Thyroid gland (tissue), 4 donors: ENCODE results near the gene PRDX6. TPM values are rescaled to one million over a fixed set of nuclear protein-coding genes. Genes with fewer than 3 reads are reported as not detected.
"Not testable (repeated sequence)": the region's sequence is repeated elsewhere in the genome, so short reads cannot be mapped to it uniquely, and the experiment has no call there.

ENCODE experiments used
- DNase-seq, 2 donors: peaks; one replicate each; pipeline ENCODE4 v3.0.0-alpha.2; 2019
- H3K27ac ChIP-seq, 3 donors: fragments of 200-600 bp; sonication (generic); 1 replicate in 2 of 3; 2 replicates in 1 of 3; pipeline ENCODE4 v1.5.1; 2016 to 2019; ENCODE audit warnings: mild to moderate bottlenecking in 1 of 3, moderate library complexity in 1 of 3
- H3K27me3 ChIP-seq: fragments of 200-600 bp; sonication (generic); one replicate; pipeline ENCODE4 v1.5.1; 2019
- H3K36me3 ChIP-seq, 2 donors: fragments of 200-600 bp; sonication (generic); one replicate each; pipeline ENCODE4 v1.5.1; 2016 to 2019
- H3K4me1 ChIP-seq, 2 donors: fragments of 200-600 bp; sonication (generic); one replicate each; pipeline ENCODE4 v1.5.1; 2017 to 2019
- H3K4me3 ChIP-seq, 3 donors: fragments of 200-600 bp; sonication (generic); replicated peaks in 1 of 3; 1 replicate in 2 of 3; 2 replicates in 1 of 3; pipeline ENCODE4 v1.5.1; 2016; ENCODE audit warnings: mild to moderate bottlenecking in 1 of 3
- H3K9me3 ChIP-seq: fragments of 200-600 bp; sonication (generic); one replicate; pipeline ENCODE4 v1.5.1; 2017
- POLR2A ChIP-seq, 2 donors: fragments of 450-650 bp; IDR thresholded peaks; one replicate each; pipeline ENCODE4 v1.6.1; 2017; ENCODE audit warnings: antibody characterized with exemption in 2 of 2, mild to moderate bottlenecking in 2 of 2, moderate library complexity in 1 of 2
- WGBS, 2 donors: methylation state at CpG; one replicate each; pipeline ENCODE4 v1.1.5; 2017; 5-methylcytosine and 5-hydroxymethylcytosine counted together
- intact Hi-C: fragments of 100-400 bp; cut with DNase I; formaldehyde crosslinking; loops from one replicate; pipeline ENCODE4 v1.15.1; 2023
- total RNA-seq, 4 donors: library from RNA; depleted of rRNA; stranded (reverse); fragments of >200 nt; gene quantifications; one replicate each; pipeline ENCODE4 v1.2.3, GENCODE V29; 2016
- TF ChIP-seq, protein P1 (sequence below), 6 experiments: fragments of 200-600 bp in 3 of 6; fragments of 450-650 bp in 3 of 6; sonication (generic) in 3 of 6; IDR thresholded peaks; one replicate each; pipeline ENCODE4 v1.5.1; 2016 to 2019; ENCODE audit warnings: antibody characterized with exemption in 6 of 6, mild to moderate bottlenecking in 2 of 6, inconsistent platforms in 1 of 6, moderate library complexity in 1 of 6

The PRDX6 gene
- total RNA-seq, 4 donors from 2014 or later, result 161 to 301 (median 233) TPM

DNA sequence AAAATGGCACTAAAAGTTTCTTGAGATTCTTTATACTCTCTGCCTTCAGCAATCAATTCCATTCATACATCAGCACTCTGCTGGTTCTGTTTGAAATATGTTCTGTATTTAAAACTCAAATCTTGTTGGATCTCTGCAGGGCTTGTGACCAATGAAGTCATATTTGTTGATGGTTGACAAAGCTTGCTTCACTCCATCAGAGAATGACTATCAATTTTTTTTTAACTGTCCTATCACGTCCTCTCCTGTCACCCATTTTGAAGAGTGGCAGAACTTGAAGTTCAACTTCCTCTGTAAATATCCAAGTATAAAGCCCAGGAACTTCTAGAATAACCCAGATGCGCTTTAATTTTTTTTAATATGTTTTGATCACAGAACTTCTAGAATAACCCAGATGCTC lies 10.9 kb downstream of the PRDX6 start:
- peaks cover 53 to 56% of the 10 kb centered on the region in 2 donors for H3K36me3 ChIP-seq
- TF ChIP-seq, protein P1, sequence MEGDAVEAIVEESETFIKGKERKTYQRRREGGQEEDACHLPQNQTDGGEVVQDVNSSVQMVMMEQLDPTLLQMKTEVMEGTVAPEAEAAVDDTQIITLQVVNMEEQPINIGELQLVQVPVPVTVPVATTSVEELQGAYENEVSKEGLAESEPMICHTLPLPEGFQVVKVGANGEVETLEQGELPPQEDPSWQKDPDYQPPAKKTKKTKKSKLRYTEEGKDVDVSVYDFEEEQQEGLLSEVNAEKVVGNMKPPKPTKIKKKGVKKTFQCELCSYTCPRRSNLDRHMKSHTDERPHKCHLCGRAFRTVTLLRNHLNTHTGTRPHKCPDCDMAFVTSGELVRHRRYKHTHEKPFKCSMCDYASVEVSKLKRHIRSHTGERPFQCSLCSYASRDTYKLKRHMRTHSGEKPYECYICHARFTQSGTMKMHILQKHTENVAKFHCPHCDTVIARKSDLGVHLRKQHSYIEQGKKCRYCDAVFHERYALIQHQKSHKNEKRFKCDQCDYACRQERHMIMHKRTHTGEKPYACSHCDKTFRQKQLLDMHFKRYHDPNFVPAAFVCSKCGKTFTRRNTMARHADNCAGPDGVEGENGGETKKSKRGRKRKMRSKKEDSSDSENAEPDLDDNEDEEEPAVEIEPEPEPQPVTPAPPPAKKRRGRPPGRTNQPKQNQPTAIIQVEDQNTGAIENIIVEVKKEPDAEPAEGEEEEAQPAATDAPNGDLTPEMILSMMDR (IDR thresholded peaks at IDR 0.05), result no peak
- TF ChIP-seq POLR2A (IDR thresholded peaks at IDR 0.05), result no peak
- no peak for DNase-seq
- H3K4me1 ChIP-seq, result no peaks in the 10 kb centered on the region
- no peak overlapping the region for H3K4me3 ChIP-seq
- H3K27me3 ChIP-seq, result no peaks in the 10 kb centered on the region
- intact Hi-C loops, result no loop called here
- 93 to 96% methylated on average over 2 of the region's 2 CpGs for WGBS, 2 donors
- H3K27ac ChIP-seq, result no peak overlapping the region
- H3K9me3 ChIP-seq, result no peaks in the 10 kb centered on the region

DNA sequence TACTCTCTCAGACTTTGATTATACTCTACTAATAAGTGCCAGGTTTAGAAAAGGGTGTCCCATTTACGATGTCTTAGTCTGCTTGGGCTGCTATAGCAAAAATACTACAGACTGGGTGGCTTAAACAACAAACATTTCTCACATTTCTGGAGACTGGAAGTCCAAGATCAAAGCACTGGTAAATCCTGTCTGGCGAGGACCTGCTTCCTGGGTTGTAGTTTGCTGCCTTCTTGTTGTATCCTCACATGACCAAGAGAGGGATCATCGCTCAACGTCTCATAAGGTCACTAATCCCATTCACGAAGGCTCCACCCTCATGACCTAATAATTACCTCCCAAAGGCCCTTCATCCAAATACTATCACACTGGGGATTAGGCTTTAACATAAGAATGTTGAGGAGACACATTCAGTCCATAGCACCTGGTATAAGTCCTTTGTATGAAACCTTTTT lies 12.0 kb downstream of the PRDX6 start:
- no peaks in the 10 kb centered on the region for H3K4me1 ChIP-seq

DNA sequence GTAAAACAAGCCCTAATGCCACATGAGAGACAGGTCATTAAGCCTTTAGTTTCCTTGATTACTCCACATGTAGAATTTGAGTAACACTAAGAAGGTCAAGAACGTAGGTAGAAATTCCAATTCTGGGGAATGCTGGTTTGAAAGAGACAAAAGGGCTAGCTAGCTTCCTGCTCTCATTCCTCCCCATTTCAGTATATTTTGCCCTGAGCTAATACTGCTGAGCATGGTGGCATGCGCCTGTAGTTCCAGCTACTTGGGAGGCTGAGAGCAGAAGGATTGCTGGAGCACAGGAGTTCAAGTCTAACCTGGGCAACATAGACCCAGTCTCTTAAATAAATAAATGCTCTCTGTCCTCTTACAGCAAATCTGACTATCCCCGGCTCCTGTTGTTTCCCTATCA lies 12.8 kb downstream of the PRDX6 start:
- 99 to 100% methylated on average over 3 of the region's 3 CpGs for WGBS, 2 donors
- peaks cover 36 to 42% of the 10 kb centered on the region in 2 donors for H3K36me3 ChIP-seq
- H3K27ac ChIP-seq, result no peak overlapping the region
- no peak overlapping the region for H3K4me3 ChIP-seq
- no peaks in the 10 kb centered on the region for H3K27me3 ChIP-seq
- no peak for TF ChIP-seq POLR2A (IDR thresholded peaks at IDR 0.05)
- TF ChIP-seq, protein P1 (IDR thresholded peaks at IDR 0.05), result no peak
- no peak for DNase-seq
- H3K9me3 ChIP-seq, result no peaks in the 10 kb centered on the region
- H3K4me1 ChIP-seq, result no peaks in the 10 kb centered on the region
- intact Hi-C loops, result no loop called here

More for the DNA sequence above, 12.0 kb downstream of the PRDX6 start:
- DNase-seq, result no peak
- Histone ChIP-seq H3K27ac (no peak overlapping the region), H3K4me3 (no peak overlapping the region), H3K36me3 (peaks cover 42 to 47% of the 10 kb centered on the region in 2 donors), H3K9me3 (no peaks in the 10 kb centered on the region), H3K27me3 (no peaks in the 10 kb centered on the region)
- TF ChIP-seq POLR2A (IDR thresholded peaks at IDR 0.05), result no peak
- TF ChIP-seq, protein P1 (IDR thresholded peaks at IDR 0.05), result no peak
- intact Hi-C loops, result no loop called here
- 92 to 96% methylated on average over 5 of the region's 5 CpGs for WGBS, 2 donors

DNA sequence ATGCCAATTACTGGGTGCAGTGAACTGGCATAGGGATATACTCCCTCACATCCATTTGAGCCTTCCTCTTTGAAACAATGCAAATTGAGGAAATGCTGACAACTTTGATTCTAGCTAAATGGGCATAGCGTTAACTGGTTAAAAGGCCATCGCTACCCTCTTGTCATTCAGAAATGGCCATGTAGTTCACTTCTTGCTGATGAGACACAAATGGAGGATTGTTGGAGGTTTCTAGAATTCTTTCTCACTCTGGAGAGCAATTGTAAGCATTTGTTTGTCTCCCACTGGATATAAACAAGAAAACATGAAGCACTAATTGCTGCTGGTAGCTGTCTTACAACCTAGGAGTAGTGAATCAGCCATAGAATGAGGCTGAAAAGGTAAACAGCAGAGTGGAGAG lies 14.4 kb downstream of the PRDX6 start:
- intact Hi-C loops, result no loop called here
- WGBS, 2 donors, result 92 to 97% methylated on average over 2 of the region's 2 CpGs

DNA sequence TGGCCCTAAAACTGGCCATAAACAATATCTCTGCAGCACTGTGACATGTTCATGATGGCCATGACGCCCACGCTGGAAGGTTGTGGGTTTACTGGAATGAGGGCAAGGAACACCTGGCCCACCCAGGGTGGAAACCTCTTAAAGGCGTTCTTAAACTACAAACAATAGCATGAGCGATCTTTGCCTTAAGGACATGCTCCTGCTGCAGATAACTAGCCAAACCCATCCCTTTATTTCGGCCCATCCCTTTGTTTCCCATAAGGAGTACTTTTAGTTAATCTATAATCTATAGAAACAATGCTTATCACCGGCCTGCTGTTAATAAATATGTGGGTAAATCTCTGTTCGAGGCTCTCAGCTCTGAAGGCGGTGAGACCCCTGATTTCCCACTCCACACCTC lies 16.0 kb downstream of the PRDX6 start:
- H3K4me1 ChIP-seq, H3K4me3 ChIP-seq, DNase-seq, H3K9me3 ChIP-seq, H3K27me3 ChIP-seq, intact Hi-C loops, H3K27ac ChIP-seq: not testable (repeated sequence)
- H3K36me3 ChIP-seq, result peaks cover 8 to 10% of the 10 kb centered on the region in 2 donors
- 95 to 97% methylated on average over 8 of the region's 8 CpGs for WGBS, 2 donors

More for the DNA sequence above, 14.4 kb downstream of the PRDX6 start:
- H3K27me3 ChIP-seq, result no peaks in the 10 kb centered on the region
- no peak overlapping the region for H3K4me3 ChIP-seq
- H3K27ac ChIP-seq, result no peak overlapping the region
- DNase-seq, result no peak
- no peaks in the 10 kb centered on the region for H3K9me3 ChIP-seq
- H3K4me1 ChIP-seq, result peaks cover 0 to 4% of the 10 kb centered on the region in 2 donors
- TF ChIP-seq POLR2A (IDR thresholded peaks at IDR 0.05), result no peak
- TF ChIP-seq, protein P1 (IDR thresholded peaks at IDR 0.05), result no peak
- H3K36me3 ChIP-seq, result peaks cover 22 to 27% of the 10 kb centered on the region in 2 donors
